ENCODE measurements around the gene DENND10. TPM values are rescaled to one million over a fixed set of nuclear protein-coding genes. Genes with fewer than 3 reads are reported as not detected.
A peak's percentile ranks its signal among the peaks of the same experiment; 100 is the strongest.

Gene DENND10
- total RNA-seq, 3 donors from 2014 or later, result 36.6 to 39.9 (median 38.0) TPM

- no peaks in the 10 kb centered on the region for H3K9me3 ChIP-seq
- ATAC-seq (no peak), DNase-seq (no peak)
- peaks cover 28% of the 10 kb centered on the region for H3K36me3 ChIP-seq (ENCODE audit: low read depth)
- intact Hi-C loops (cut with DNase I, micrococcal nuclease), result no loop called here
- H3K4me3 ChIP-seq, result no peak overlapping the region
- H3K4me1 ChIP-seq (ENCODE audit: low read depth), result peaks cover 5% of the 10 kb centered on the region
- no peak for TF ChIP-seq CTCF (IDR thresholded peaks at IDR 0.05)
Observed at GRCh38 chr10:119061352-119061751, 42.6 kb upstream of the DENND10 start.

GRCh38 chr10:119061926-119062325 lies 42.0 kb upstream of the DENND10 start:
- no peak overlapping the region for H3K4me3 ChIP-seq
- no peak for TF ChIP-seq CTCF (IDR thresholded peaks at IDR 0.05)

GRCh38 chr10:119070395-119071165 lies 33.3 kb upstream of the DENND10 start:
- H3K36me3 ChIP-seq (ENCODE audit: low read depth), result no peaks in the 10 kb centered on the region
- no peaks in the 10 kb centered on the region for H3K4me1 ChIP-seq (ENCODE audit: low read depth)
- no peak for DNase-seq
- TF ChIP-seq CTCF (IDR thresholded peaks at IDR 0.05), result no peak
- no peak overlapping the region for H3K4me3 ChIP-seq
- ATAC-seq, result no peak
- intact Hi-C loops (cut with DNase I, micrococcal nuclease), result no loop called here
- no peaks in the 10 kb centered on the region for H3K9me3 ChIP-seq

More at GRCh38 chr10:119061926-119062325, 42.0 kb upstream of the DENND10 start:
- no peak for DNase-seq
- peak; percentile 56 for ATAC-seq
- Histone ChIP-seq H3K36me3 (ENCODE audit: low read depth) (peaks cover 28% of the 10 kb centered on the region), H3K4me1 (ENCODE audit: low read depth) (peaks cover 5% of the 10 kb centered on the region), H3K9me3 (no peaks in the 10 kb centered on the region)
- intact Hi-C loops (cut with DNase I, micrococcal nuclease), result no loop called here

DNA sequence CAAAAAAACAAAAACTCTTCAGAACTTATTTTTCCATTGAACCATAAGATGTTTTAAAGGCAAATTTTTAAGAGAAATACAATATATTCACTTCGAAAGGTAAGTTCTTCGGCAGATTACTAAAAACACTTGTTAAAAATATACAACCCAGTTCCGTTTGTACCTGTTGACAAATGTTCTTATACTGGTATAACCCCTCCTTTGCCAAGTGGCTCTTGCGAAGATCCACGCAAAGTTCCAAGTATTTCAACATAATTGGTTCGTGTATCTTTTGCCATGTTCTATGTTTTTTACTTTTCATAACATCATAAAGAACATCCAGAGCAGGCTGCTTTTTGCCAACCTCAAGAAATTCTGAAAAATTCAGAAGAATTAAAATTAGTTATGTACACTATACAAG lies 30.3 kb upstream of the DENND10 start:
- intact Hi-C loops (cut with DNase I, micrococcal nuclease), result no loop called here
- ATAC-seq (no peak), DNase-seq (no peak)
- no peaks in the 10 kb centered on the region for H3K36me3 ChIP-seq (ENCODE audit: low read depth)
- H3K4me1 ChIP-seq (ENCODE audit: low read depth), result peaks cover 14% of the 10 kb centered on the region
- no peak overlapping the region for H3K4me3 ChIP-seq
- no peak for TF ChIP-seq CTCF (IDR thresholded peaks at IDR 0.05)
- no peaks in the 10 kb centered on the region for H3K9me3 ChIP-seq

GRCh38 chr10:119078422-119079179 lies 25.3 kb upstream of the DENND10 start:
- H3K4me1 ChIP-seq (ENCODE audit: low read depth), result peaks cover 19% of the 10 kb centered on the region
- TF ChIP-seq CTCF (IDR thresholded peaks at IDR 0.05), result no peak
- no peaks in the 10 kb centered on the region for H3K9me3 ChIP-seq
- intact Hi-C loops (cut with DNase I, micrococcal nuclease), result no loop called here
- H3K36me3 ChIP-seq (ENCODE audit: low read depth), result no peaks in the 10 kb centered on the region
- H3K4me3 ChIP-seq, result no peak overlapping the region
- ATAC-seq, result no peak
- DNase-seq, result no peak
